OCI-LY1 (cell line): ENCODE measurements around the gene LCN2.
A peak's percentile ranks its signal among the peaks of the same experiment; 100 is the strongest.

ENCODE experiments used
- H2AFZ ChIP-seq: fragments of 200-600 bp; sonication (generic), shearing (Covaris generic); 2 replicates; pipeline ENCODE4 v1.6.0; 2014; ENCODE audit warnings: antibody characterized with exemption, mild to moderate bottlenecking, low read length
- H3F3A ChIP-seq: fragments of 200-600 bp; sonication (generic), shearing (Covaris generic); 2 replicates; pipeline ENCODE4 v1.6.0; 2014; ENCODE audit warnings: mild to moderate bottlenecking, antibody characterized with exemption, low read length, moderate library complexity; ENCODE audit not compliant: insufficient read depth
- H3K27ac ChIP-seq: fragments of 200-600 bp; sonication (generic); 2 replicates; pipeline ENCODE4 v1.5.1; 2014; ENCODE audit warnings: low read length, mixed run types, mild to moderate bottlenecking, low read depth; ENCODE audit not compliant: poor library complexity, severe bottlenecking
- H3K27me3 ChIP-seq: fragments of 200-600 bp; sonication (generic); 2 replicates; pipeline ENCODE4 v1.6.0; 2014; ENCODE audit warnings: antibody characterized with exemption, mild to moderate bottlenecking, low read length, moderate library complexity; ENCODE audit not compliant: insufficient read depth
- H3K36me3 ChIP-seq: fragments of 200-600 bp; sonication (generic); 2 replicates; pipeline ENCODE4 v1.6.1; 2014; ENCODE audit warnings: mild to moderate bottlenecking, antibody characterized with exemption, low read length, moderate library complexity, mixed read lengths; ENCODE audit not compliant: insufficient read depth
- H3K4me1 ChIP-seq: fragments of 200-600 bp; sonication (generic); 2 replicates; pipeline ENCODE4 v1.5.1; 2014; ENCODE audit warnings: mild to moderate bottlenecking, low read length, moderate library complexity; ENCODE audit not compliant: insufficient read depth, severe bottlenecking
- H3K4me2 ChIP-seq: fragments of 200-600 bp; sonication (generic), shearing (Covaris generic); 2 replicates; pipeline ENCODE4 v1.6.1; 2014; ENCODE audit warnings: low read length
- H3K4me3 ChIP-seq: fragments of 200-600 bp; sonication (generic); 2 replicates; pipeline ENCODE4 v1.5.1; 2014; ENCODE audit warnings: low read length, low read depth, mild to moderate bottlenecking, mixed read lengths; ENCODE audit not compliant: poor library complexity, severe bottlenecking
- H3K79me2 ChIP-seq: fragments of 200-600 bp; shearing (Covaris generic); 2 replicates; pipeline ENCODE4 v1.6.1; 2016; ENCODE audit warnings: mixed run types, low read length, mixed read lengths; ENCODE audit not compliant: insufficient read depth
- H3K9ac ChIP-seq: fragments of 200-600 bp; sonication (generic), shearing (Covaris generic); 2 replicates; pipeline ENCODE4 v1.6.1; 2014; ENCODE audit warnings: mild to moderate bottlenecking, low read length, mixed read lengths
- H3K9me2 ChIP-seq: fragments of 200-600 bp; sonication (generic), shearing (Covaris generic); 2 replicates; pipeline ENCODE4 v1.6.1; 2014; ENCODE audit warnings: low read depth, mild to moderate bottlenecking, low read length, mixed read lengths
- H3K9me3 ChIP-seq: fragments of 200-600 bp; shearing (Covaris generic); 2 replicates; pipeline ENCODE4 v1.6.1; 2014; ENCODE audit warnings: low read length, mixed read lengths
- H4K20me1 ChIP-seq: fragments of 200-600 bp; sonication (generic), shearing (Covaris generic); 2 replicates; pipeline ENCODE4 v1.6.0; 2016; ENCODE audit warnings: mild to moderate bottlenecking, low read length; ENCODE audit not compliant: insufficient read depth
- CTCF ChIP-seq: fragments of 200-600 bp; sonication (generic), shearing (Covaris generic); IDR thresholded peaks from 2 replicates; pipeline ENCODE4 v1.5.1; 2017; ENCODE audit warnings: mild to moderate bottlenecking, antibody characterized with exemption, low read length, moderate library complexity, mixed read lengths
- EZH2 ChIP-seq: fragments of 200-600 bp; sonication (generic), shearing (Covaris generic); IDR thresholded peaks from 2 replicates; pipeline ENCODE4 v1.8.0; 2017; ENCODE audit warnings: borderline replicate concordance, mixed run types, mild to moderate bottlenecking, antibody characterized with exemption, low read length, moderate library complexity, mixed read lengths

Gene LCN2

GRCh38 chr9:128159522-128159783 is 10.2 kb downstream of the LCN2 start:
- Histone ChIP-seq H3K79me2 (no peaks in the 10 kb centered on the region), H3K27me3 (peaks cover 8% of the 10 kb centered on the region; the same call in 1 of the 2 replicates), H3K9ac (peak overlapping the region; percentile 66), H3K9me3 (no peaks in the 10 kb centered on the region), H3K4me3 (peak overlapping the region; percentile 89), H2AFZ (peak overlapping the region; percentile 90), H3K9me2 (no peaks in the 10 kb centered on the region), H3K36me3 (peaks cover 22% of the 10 kb centered on the region), H3K4me2 (peak overlapping the region; percentile 80), H3K4me1 (peaks cover 15% of the 10 kb centered on the region), H3K27ac (peak overlapping the region; percentile 2), H4K20me1 (no peaks in the 10 kb centered on the region), H3F3A (no peaks in the 10 kb centered on the region)
- no peak for TF ChIP-seq EZH2
- TF ChIP-seq CTCF = no peak

GRCh38 chr9:128159784-128160602 is 10.7 kb downstream of the LCN2 start, which contains the start of gene BBLN:
Gene BBLN, plus strand, starts transcription at chr9:128160265. Its CDS starts 143 bp downstream, at chr9:128160408.
- Histone ChIP-seq H3K9me2 (no peaks in the 10 kb centered on the region), H3K27ac (peak within 1 kb of the TSS; percentile 2), H3K4me2 (peak within 1 kb of the TSS; percentile 80), H3K79me2 (no peaks in the 10 kb centered on the region), H4K20me1 (no peaks in the 10 kb centered on the region), H3K9ac (peak within 1 kb of the TSS; percentile 85), H3K27me3 (peaks cover 8% of the 10 kb centered on the region; the same call in 1 of the 2 replicates), H3K9me3 (no peaks in the 10 kb centered on the region), H3F3A (no peaks in the 10 kb centered on the region), H3K4me1 (peaks cover 15% of the 10 kb centered on the region), H3K36me3 (peaks cover 25% of the 10 kb centered on the region), H2AFZ (peak within 1 kb of the TSS; percentile 90), H3K4me3 (peak within 1 kb of the TSS; percentile 89)
- TF ChIP-seq EZH2 (no peak), CTCF (no peak)

GRCh38 chr9:128160603-128160987 is 11.3 kb downstream of the LCN2 start:
- H3K9me2 ChIP-seq = no peaks in the 10 kb centered on the region
- peaks cover 6% of the 10 kb centered on the region; the same call in 1 of the 2 replicates for H3K27me3 ChIP-seq
- peak overlapping the region; percentile 85 for H3K9ac ChIP-seq
- H3K4me1 ChIP-seq = peaks cover 15% of the 10 kb centered on the region
- peak overlapping the region; percentile 89 for H3K4me3 ChIP-seq
- no peaks in the 10 kb centered on the region for H4K20me1 ChIP-seq
- no peaks in the 10 kb centered on the region for H3K9me3 ChIP-seq
- TF ChIP-seq CTCF = no peak
- TF ChIP-seq EZH2 = no peak
- H3F3A ChIP-seq = no peaks in the 10 kb centered on the region
- H3K36me3 ChIP-seq = peaks cover 26% of the 10 kb centered on the region
- peak overlapping the region; percentile 78 for H3K4me2 ChIP-seq
- H2AFZ ChIP-seq = no peak overlapping the region
- no peaks in the 10 kb centered on the region for H3K79me2 ChIP-seq
- H3K27ac ChIP-seq = no peak overlapping the region
